ENCODE results near the gene PER3.

DNA sequence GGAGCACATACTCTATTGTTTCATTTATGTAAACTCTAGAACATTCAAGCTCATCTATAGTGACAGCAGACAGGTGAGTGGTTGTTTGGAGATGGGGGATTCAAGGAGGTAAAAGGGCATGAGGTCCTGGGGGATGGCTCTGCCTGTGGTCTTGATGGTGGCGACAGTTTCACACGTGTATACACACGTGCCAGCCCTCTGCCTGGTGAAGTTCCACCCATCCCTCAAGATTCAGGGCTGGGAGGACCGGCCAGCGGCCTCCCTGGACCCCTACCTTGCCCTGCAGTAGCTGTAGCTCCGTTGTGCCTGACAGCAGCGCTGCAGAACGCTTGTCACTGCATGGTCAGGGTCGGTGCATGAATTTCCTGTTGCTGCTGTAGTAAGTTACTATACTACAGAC, 107.7 kb downstream of the PER3 start:
- TF ChIP-seq, protein P1, sequence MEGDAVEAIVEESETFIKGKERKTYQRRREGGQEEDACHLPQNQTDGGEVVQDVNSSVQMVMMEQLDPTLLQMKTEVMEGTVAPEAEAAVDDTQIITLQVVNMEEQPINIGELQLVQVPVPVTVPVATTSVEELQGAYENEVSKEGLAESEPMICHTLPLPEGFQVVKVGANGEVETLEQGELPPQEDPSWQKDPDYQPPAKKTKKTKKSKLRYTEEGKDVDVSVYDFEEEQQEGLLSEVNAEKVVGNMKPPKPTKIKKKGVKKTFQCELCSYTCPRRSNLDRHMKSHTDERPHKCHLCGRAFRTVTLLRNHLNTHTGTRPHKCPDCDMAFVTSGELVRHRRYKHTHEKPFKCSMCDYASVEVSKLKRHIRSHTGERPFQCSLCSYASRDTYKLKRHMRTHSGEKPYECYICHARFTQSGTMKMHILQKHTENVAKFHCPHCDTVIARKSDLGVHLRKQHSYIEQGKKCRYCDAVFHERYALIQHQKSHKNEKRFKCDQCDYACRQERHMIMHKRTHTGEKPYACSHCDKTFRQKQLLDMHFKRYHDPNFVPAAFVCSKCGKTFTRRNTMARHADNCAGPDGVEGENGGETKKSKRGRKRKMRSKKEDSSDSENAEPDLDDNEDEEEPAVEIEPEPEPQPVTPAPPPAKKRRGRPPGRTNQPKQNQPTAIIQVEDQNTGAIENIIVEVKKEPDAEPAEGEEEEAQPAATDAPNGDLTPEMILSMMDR (IDR thresholded peaks at IDR 0.05): no peak
- no peak for TF ChIP-seq POLR2A (IDR thresholded peaks at IDR 0.05)
